CD14-positive monocyte (primary cell): ENCODE measurements around the gene TSN. TPM values are rescaled to one million over a fixed set of nuclear protein-coding genes. Genes with fewer than 3 reads are reported as not detected.

Experiments used
- DNase-seq, 3 donors: peaks; one replicate each; pipeline ENCODE4 v3.0.0-alpha.2; 2011 to 2022
- H2AFZ ChIP-seq: 2 replicates; pipeline ENCODE4 v1.6.0; 2012; ENCODE audit warnings: mild to moderate bottlenecking, low read depth, low read length, inconsistent platforms; ENCODE audit not compliant: insufficient read depth, poor library complexity, severe bottlenecking
- H3K27ac ChIP-seq, 2 donors: 1 replicate in 1 of 2; 2 replicates in 1 of 2; pipeline ENCODE4 v1.5.1; 2012 to 2013; ENCODE audit warnings: low read length in 2 of 2, control low read depth in 1 of 2, inconsistent platforms in 1 of 2, low read depth in 1 of 2, mild to moderate bottlenecking in 1 of 2
- H3K27me3 ChIP-seq, 2 donors: one replicate each; pipeline versions ENCODE4 v1.6.0 to v1.6.1; 2011 to 2013; ENCODE audit warnings: low read length in 2 of 2; ENCODE audit not compliant: control insufficient read depth in 2 of 2, insufficient read depth in 2 of 2
- H3K36me3 ChIP-seq, 2 donors: replicated peaks in 1 of 2; 1 replicate in 1 of 2; 2 replicates in 1 of 2; pipeline versions ENCODE4 v1.5.1 to v1.6.1; 2012 to 2013; ENCODE audit warnings: low read length in 2 of 2, control low read depth in 1 of 2, inconsistent platforms in 1 of 2, mild to moderate bottlenecking in 1 of 2; ENCODE audit not compliant: insufficient read depth in 2 of 2, control insufficient read depth in 1 of 2
- H3K4me1 ChIP-seq, 2 donors: 1 replicate in 1 of 2; 2 replicates in 1 of 2; pipeline versions ENCODE4 v1.5.1 to v1.6.1; 2012 to 2013; ENCODE audit warnings: low read length in 2 of 2, control low read depth in 1 of 2, inconsistent platforms in 1 of 2, mild to moderate bottlenecking in 1 of 2, moderate library complexity in 1 of 2; ENCODE audit not compliant: insufficient read depth in 2 of 2, control insufficient read depth in 1 of 2
- H3K4me2 ChIP-seq: replicated peaks from 2 replicates; pipeline ENCODE3; 2012; ENCODE audit warnings: low read length, moderate library complexity, mild to moderate bottlenecking; ENCODE audit not compliant: poor library complexity, severe bottlenecking; ENCODE audit errors: extremely low read depth
- H3K4me3 ChIP-seq, 3 experiments: fragments of 200-600 bp in 1 of 3; sonication (generic) in 1 of 3; replicated peaks in 1 of 3; 1 replicate in 2 of 3; 2 replicates in 1 of 3; pipeline ENCODE4 v1.5.1; 2011 to 2013; ENCODE audit warnings: low read length in 3 of 3, mild to moderate bottlenecking in 3 of 3, control low read depth in 2 of 3, low read depth in 2 of 3, inconsistent platforms in 1 of 3, moderate library complexity in 1 of 3
- H3K79me2 ChIP-seq: 2 replicates; pipeline ENCODE4 v1.6.0; 2012; ENCODE audit warnings: mild to moderate bottlenecking, control low read depth, inconsistent platforms, low read length, moderate library complexity; ENCODE audit not compliant: insufficient read depth
- H3K9ac ChIP-seq: 2 replicates; pipeline ENCODE4 v1.6.0; 2017; ENCODE audit warnings: low read length, mild to moderate bottlenecking; ENCODE audit not compliant: insufficient read depth, poor library complexity, severe bottlenecking
- H3K9me3 ChIP-seq, 2 donors: replicated peaks in 1 of 2; 1 replicate in 1 of 2; 2 replicates in 1 of 2; pipeline versions ENCODE4 v1.5.1 to v1.6.1; 2012 to 2013; ENCODE audit warnings: low read length in 2 of 2, control low read depth in 1 of 2; ENCODE audit not compliant: control insufficient read depth in 1 of 2, insufficient read depth in 1 of 2
- H4K20me1 ChIP-seq: 2 replicates; pipeline ENCODE4 v1.6.0; 2012; ENCODE audit warnings: mild to moderate bottlenecking, low read length, control low read depth, moderate library complexity; ENCODE audit not compliant: insufficient read depth
- H3K27ac Mint-ChIP-seq, 7 donors: one replicate each; pipeline ENCODE4 v1.8.0; 2020; ENCODE audit warnings: mild to moderate bottlenecking in 7 of 7, mixed read lengths in 7 of 7, moderate library complexity in 6 of 7, inconsistent platforms in 2 of 7
- H3K27me3 Mint-ChIP-seq, 3 donors: one replicate each; pipeline ENCODE4 v1.8.0; 2021 to 2022; ENCODE audit warnings: low read depth in 3 of 3, mild to moderate bottlenecking in 3 of 3, mixed read lengths in 3 of 3, moderate library complexity in 3 of 3, inconsistent platforms in 1 of 3
- H3K36me3 Mint-ChIP-seq, 2 donors: one replicate each; pipeline ENCODE4 v1.8.0; 2020; ENCODE audit warnings: mixed read lengths in 2 of 2, inconsistent platforms in 1 of 2, mild to moderate bottlenecking in 1 of 2
- H3K4me1 Mint-ChIP-seq: one replicate; pipeline ENCODE4 v1.8.0; 2020; ENCODE audit warnings: mild to moderate bottlenecking, mixed read lengths
- H3K4me3 Mint-ChIP-seq, 2 donors: one replicate each; pipeline ENCODE4 v1.8.0; 2020; ENCODE audit warnings: mild to moderate bottlenecking in 2 of 2, mixed read lengths in 2 of 2, moderate library complexity in 1 of 2
- H3K9me3 Mint-ChIP-seq, 7 donors: one replicate each; pipeline ENCODE4 v1.8.0; 2020 to 2022; ENCODE audit warnings: mixed read lengths in 7 of 7, mild to moderate bottlenecking in 6 of 7, moderate library complexity in 6 of 7, inconsistent platforms in 2 of 7
- WGBS: methylation state at CpG from one replicate; pipeline ENCODE4 v1.1.5; 2013; ENCODE audit warnings: missing lambda C conversion rate; ENCODE audit not compliant: insufficient coverage; 5-methylcytosine and 5-hydroxymethylcytosine counted together
- intact Hi-C, 2 donors: fragments of 100-400 bp; cut with micrococcal nuclease; formaldehyde crosslinking; loops; one replicate each; pipeline versions ENCODE4 v1.15.0 to v1.15.1; 2023
- polyA plus RNA-seq, 3 donors: library from polyadenylated mRNA; depleted of rRNA in 1 of 3; unstranded in 2 of 3; stranded (reverse) in 1 of 3; fragments of 300-500 nt in 2 of 3; fragments of >200 nt in 1 of 3; fragmentation: Illumina TruSeq in 2 of 3; gene quantifications; 1 replicate in 2 of 3; 2 replicates in 1 of 3; pipeline ENCODE4 v1.2.3, GENCODE V29; 2012 to 2021
- TF ChIP-seq, protein P1 (sequence below): fragments of 200-600 bp; IDR thresholded peaks from one replicate; pipeline ENCODE4 v1.8.0; 2022; ENCODE audit warnings: antibody characterized with exemption, mild to moderate bottlenecking

The TSN gene
- polyA plus RNA-seq, 3 donors: 12.2 to 66.5 (median 65.5) TPM

DNA sequence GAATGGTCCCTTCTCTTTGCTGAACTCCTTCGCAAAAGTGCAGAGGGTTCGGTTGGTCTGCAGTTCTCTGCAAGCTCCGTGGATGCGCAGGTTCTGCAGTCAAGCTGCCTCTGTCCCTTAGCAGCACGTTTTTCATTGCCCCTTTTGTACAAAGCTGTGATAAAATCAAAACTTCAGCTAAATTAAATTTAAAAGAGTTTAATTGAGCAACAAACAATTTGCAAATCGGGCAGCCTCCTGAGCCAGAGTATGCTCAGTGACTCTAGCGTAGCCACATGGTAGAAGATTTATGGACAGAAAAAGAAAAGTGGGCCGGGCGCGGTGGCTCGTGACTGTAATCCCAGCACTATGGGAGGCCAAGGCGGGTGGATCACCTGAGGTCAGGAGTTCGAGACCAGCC lies 18.8 kb downstream of the TSN start:
- H3K79me2 ChIP-seq: no peaks in the 10 kb centered on the region
- H3K4me3 ChIP-seq: no peak overlapping the region
- peaks cover 0 to 4% (median 0%) of the 10 kb centered on the region in 3 donors for H3K27me3 Mint-ChIP-seq
- no peaks in the 10 kb centered on the region for H3K27me3 ChIP-seq
- H3K4me1 Mint-ChIP-seq: peaks cover 4% of the 10 kb centered on the region
- peaks cover 0 to 12% of the 10 kb centered on the region in 2 donors for H3K36me3 ChIP-seq
- 100% methylated on average over 7 of the region's 13 CpGs for WGBS
- no peaks in the 10 kb centered on the region for H4K20me1 ChIP-seq
- H3K4me2 ChIP-seq: no peak overlapping the region
- no peaks in the 10 kb centered on the region for H3K9me3 Mint-ChIP-seq
- no peaks in the 10 kb centered on the region for H3K4me1 ChIP-seq
- H3K4me3 Mint-ChIP-seq: no peak overlapping the region
- H3K36me3 Mint-ChIP-seq: peaks cover 0 to 9% of the 10 kb centered on the region in 2 donors
- DNase-seq: no peak
- H2AFZ ChIP-seq: no peak overlapping the region
- no peak overlapping the region for H3K27ac Mint-ChIP-seq
- no peak overlapping the region for H3K9ac ChIP-seq
- intact Hi-C loops: no loop called here
- no peaks in the 10 kb centered on the region for H3K9me3 ChIP-seq
- TF ChIP-seq, protein P1, sequence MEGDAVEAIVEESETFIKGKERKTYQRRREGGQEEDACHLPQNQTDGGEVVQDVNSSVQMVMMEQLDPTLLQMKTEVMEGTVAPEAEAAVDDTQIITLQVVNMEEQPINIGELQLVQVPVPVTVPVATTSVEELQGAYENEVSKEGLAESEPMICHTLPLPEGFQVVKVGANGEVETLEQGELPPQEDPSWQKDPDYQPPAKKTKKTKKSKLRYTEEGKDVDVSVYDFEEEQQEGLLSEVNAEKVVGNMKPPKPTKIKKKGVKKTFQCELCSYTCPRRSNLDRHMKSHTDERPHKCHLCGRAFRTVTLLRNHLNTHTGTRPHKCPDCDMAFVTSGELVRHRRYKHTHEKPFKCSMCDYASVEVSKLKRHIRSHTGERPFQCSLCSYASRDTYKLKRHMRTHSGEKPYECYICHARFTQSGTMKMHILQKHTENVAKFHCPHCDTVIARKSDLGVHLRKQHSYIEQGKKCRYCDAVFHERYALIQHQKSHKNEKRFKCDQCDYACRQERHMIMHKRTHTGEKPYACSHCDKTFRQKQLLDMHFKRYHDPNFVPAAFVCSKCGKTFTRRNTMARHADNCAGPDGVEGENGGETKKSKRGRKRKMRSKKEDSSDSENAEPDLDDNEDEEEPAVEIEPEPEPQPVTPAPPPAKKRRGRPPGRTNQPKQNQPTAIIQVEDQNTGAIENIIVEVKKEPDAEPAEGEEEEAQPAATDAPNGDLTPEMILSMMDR: no peak
- no peak overlapping the region for H3K27ac ChIP-seq

DNA sequence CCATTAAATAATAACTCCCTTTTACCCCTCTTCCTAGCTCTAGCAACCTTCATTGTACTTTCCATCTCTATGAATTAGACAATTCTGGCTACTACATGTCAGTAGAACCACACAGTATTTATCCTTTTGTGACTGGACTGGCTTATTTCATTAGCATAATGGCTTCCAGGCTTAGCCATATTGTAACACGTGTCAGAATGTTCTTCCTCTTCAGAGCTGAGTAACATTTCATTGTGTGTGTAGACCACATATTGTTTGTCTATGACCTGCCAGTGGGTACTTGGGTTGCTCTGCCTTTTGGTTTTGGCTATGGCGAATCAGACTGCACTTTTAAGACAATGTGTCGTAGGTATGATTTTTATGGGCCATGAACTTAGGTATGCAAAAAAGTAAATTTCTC lies 20.9 kb downstream of the TSN start:
- peaks cover 4% of the 10 kb centered on the region for H3K4me1 Mint-ChIP-seq
- Histone ChIP-seq H3K27ac (no peak overlapping the region), H3K4me2 (no peak overlapping the region), H3K36me3 (no peaks in the 10 kb centered on the region), H3K9ac (no peak overlapping the region), H2AFZ (no peak overlapping the region), H4K20me1 (no peaks in the 10 kb centered on the region), H3K9me3 (no peaks in the 10 kb centered on the region), H3K4me3 (no peak overlapping the region), H3K4me1 (no peaks in the 10 kb centered on the region), H3K27me3 (no peaks in the 10 kb centered on the region), H3K79me2 (no peaks in the 10 kb centered on the region)
- no peaks in the 10 kb centered on the region for H3K9me3 Mint-ChIP-seq
- H3K36me3 Mint-ChIP-seq: peaks cover 0 to 2% of the 10 kb centered on the region in 2 donors
- H3K27ac Mint-ChIP-seq: no peak overlapping the region
- no CpG with 5 or more reads among the region's 3 CpGs for WGBS
- DNase-seq: no peak
- TF ChIP-seq, protein P1: no peak
- H3K27me3 Mint-ChIP-seq: peaks cover 0 to 9% (median 0%) of the 10 kb centered on the region in 3 donors
- intact Hi-C loops: no loop called here
- no peak overlapping the region for H3K4me3 Mint-ChIP-seq
